GM12873 (cell line): ENCODE results near the gene LEUTX.

Source experiments
- TF ChIP-seq, protein P1 (sequence below): IDR thresholded peaks from 2 replicates; pipeline ENCODE4 v1.5.1; 2012; ENCODE audit warnings: low read depth, mild to moderate bottlenecking, moderate library complexity, low read length, control low read depth; ENCODE audit not compliant: insufficient read depth; ENCODE audit errors: missing control alignments

Gene LEUTX

DNA sequence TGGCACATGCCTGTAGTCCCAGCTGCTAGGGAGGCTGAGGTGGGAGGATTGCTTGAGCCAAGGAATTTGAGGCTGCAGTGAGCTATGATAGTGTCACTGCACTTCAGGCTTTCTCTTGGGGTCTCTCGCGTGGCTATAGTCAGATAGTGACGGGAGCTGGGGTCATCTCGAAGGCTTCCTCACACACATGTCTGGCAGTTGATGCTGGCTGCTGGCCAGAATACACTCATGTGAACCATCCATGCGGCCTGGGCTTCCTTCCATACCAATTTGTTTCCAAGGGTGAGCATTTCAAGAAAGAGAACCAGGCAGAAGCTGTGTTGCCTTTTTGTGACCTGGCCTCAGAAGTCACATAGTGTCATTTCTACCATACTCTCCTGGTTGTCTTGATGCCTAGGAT lies 26.4 kb downstream of the LEUTX start:
- TF ChIP-seq, protein P1, sequence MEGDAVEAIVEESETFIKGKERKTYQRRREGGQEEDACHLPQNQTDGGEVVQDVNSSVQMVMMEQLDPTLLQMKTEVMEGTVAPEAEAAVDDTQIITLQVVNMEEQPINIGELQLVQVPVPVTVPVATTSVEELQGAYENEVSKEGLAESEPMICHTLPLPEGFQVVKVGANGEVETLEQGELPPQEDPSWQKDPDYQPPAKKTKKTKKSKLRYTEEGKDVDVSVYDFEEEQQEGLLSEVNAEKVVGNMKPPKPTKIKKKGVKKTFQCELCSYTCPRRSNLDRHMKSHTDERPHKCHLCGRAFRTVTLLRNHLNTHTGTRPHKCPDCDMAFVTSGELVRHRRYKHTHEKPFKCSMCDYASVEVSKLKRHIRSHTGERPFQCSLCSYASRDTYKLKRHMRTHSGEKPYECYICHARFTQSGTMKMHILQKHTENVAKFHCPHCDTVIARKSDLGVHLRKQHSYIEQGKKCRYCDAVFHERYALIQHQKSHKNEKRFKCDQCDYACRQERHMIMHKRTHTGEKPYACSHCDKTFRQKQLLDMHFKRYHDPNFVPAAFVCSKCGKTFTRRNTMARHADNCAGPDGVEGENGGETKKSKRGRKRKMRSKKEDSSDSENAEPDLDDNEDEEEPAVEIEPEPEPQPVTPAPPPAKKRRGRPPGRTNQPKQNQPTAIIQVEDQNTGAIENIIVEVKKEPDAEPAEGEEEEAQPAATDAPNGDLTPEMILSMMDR, result no peak

GRCh38 chr19:39807846-39808364 lies 29.3 kb downstream of the LEUTX start:
- TF ChIP-seq, protein P1, result no peak

GRCh38 chr19:39809368-39809767 lies 30.7 kb downstream of the LEUTX start:
- TF ChIP-seq, protein P1, result no peak

GRCh38 chr19:39810424-39810823 lies 31.8 kb downstream of the LEUTX start:
- TF ChIP-seq, protein P1, result no peak

DNA sequence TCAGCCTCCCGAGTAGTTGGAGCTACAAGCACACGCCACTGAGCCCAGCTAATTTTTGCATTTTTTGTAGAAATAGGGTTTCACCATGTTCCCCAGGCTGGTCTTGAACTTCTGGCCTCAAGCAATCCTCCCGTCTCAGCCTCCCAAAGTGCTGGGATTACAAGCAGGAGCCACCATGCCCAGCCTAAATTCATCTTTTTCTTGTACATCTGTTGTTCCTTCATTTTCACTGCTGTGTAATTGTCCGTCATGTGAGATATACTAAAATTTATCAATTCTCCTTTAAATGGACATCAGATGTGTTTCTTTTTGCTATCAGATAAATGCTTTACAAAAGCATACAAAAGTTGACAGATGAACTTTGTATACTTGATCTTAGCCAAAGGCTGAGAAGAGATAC lies 32.4 kb downstream of the LEUTX start:
- TF ChIP-seq, protein P1, result no peak

DNA sequence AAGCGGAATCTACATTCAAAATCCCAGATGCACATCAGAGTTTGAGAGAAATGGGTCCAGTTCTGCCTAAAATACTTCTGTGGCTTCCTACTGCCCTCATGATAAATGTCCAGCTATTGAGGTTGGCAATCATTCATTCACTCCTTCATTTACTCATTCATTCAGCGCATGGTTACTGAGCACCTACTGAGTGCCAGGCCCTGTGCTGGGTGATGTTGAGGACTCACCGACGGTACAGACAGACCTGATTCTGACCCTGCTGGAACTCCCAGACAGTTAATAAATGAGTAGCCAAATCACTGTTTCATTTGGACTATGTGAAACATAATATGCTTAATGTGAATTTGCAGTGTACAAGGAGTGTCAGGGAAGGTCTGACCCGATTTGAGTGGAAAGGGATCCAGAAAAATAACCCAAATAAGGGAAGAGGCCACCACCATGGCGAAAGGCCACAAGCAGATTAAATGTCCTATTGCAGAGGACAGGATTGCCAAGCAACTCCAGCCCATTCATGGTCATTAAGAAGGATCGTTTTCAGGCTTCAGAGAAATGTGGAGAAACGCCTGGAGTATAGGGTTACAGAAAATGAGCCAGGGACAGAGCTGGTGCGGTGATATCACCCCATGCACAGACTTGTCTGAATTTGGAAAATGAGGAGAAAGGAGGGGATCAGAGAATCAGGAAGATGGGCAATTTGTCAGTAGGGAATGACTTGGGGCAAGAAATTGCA lies 34.8 kb downstream of the LEUTX start:
- TF ChIP-seq, protein P1, result no peak

DNA sequence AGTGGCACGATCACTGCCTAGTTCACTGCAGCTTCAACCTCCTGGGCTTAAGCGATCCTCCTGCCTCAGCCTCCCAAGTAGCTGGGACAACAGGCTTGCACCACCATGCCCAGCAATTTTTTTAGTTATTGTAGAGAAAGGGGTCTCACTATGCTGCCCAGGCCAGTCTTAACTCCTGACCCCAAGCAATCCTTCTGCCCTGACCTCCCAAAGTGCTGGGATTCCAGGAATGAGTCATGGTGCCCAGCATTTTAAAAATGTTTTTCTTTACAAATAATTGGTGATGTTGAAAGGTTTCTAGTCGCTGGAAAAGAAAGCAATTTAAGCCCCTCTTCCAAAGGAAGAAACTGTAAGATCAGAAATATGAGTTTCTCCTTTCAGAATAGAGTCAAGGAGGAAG lies 35.9 kb downstream of the LEUTX start:
- TF ChIP-seq, protein P1, result no peak
